IPS-18c (cell line): ENCODE measurements around the gene GTF2I.
"Not testable (repeated sequence)": the region's sequence is repeated elsewhere in the genome, so short reads cannot be mapped to it uniquely, and the experiment has no call there.

ENCODE experiments used
- H3K4me3 ChIP-seq: 2 replicates; pipeline ENCODE4 v1.7.0; 2013; ENCODE audit warnings: low read depth, mild to moderate bottlenecking, low read length, moderate library complexity; ENCODE audit not compliant: insufficient read depth
- H3K9me3 ChIP-seq: one replicate; pipeline ENCODE4 v1.6.1; 2013; ENCODE audit warnings: mild to moderate bottlenecking, low read length, moderate library complexity; ENCODE audit not compliant: control insufficient read depth, insufficient read depth

The GTF2I gene

GRCh38 chr7:74654811-74655210 lies 2.7 kb upstream of the GTF2I start:
- Histone ChIP-seq H3K9me3 (no peaks in the 10 kb centered on the region), H3K4me3 (no peak overlapping the region)

GRCh38 chr7:74655324-74655723 lies 2.2 kb upstream of the GTF2I start:
- H3K9me3 ChIP-seq, result no peaks in the 10 kb centered on the region
- no peak overlapping the region for H3K4me3 ChIP-seq

GRCh38 chr7:74655768-74656440 lies 1.6 kb upstream of the GTF2I start:
- Histone ChIP-seq H3K4me3 (peak overlapping the region; percentile 81), H3K9me3 (no peaks in the 10 kb centered on the region)

DNA sequence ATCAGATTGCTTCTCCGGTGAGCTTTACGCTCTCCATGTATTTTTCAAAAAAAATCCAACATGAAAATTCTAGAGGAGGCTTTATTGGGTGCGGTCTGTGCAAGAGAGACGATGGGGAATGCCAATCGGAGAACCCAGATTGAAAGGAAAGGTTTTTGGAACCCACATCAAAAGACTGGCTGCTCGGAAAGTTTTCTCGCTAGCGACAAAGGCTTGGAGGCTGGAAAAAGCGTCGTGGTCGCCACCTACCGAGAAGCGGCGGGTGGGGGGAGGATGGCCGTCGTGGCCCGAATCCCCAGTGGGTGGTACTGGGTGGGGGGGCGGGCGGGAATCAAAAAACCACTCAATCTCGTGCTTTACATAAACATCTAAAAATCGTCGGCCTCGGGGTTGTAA lies 1.1 kb upstream of the GTF2I start:
- Histone ChIP-seq H3K4me3 (peak overlapping the region; percentile 81), H3K9me3 (no peaks in the 10 kb centered on the region)

GRCh38 chr7:74656837-74657691 lies 454 bp upstream of the GTF2I start:
- H3K9me3 ChIP-seq, result no peaks in the 10 kb centered on the region
- peak overlapping the region; percentile 90 for H3K4me3 ChIP-seq

- peak overlapping the region; percentile 90 for H3K4me3 ChIP-seq
- H3K9me3 ChIP-seq, result no peaks in the 10 kb centered on the region
These were observed 873 bp downstream of the GTF2I start for GRCh38 chr7:74658178-74659004.

DNA sequence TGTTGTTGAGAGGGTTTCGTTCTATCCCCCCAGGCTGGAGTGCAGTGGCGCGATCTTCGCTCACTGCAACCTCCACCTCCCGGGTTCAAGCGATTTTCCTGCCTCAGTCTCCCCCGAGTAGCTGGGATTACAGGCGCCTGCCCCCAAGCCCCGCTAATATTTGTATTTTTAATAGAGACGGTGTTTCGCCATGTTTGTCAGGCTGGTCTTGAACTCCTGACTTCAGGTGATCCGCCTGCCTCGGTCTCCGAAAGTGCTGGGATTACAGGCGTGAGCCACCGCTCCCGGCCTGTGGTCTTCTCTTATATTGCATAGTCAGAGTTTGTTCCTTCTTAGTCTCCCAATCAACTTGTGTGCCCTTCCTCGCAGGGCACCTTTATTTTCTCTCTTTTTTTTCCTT lies 2.7 kb downstream of the GTF2I start:
- not testable (repeated sequence) for H3K4me3 ChIP-seq, H3K9me3 ChIP-seq

DNA sequence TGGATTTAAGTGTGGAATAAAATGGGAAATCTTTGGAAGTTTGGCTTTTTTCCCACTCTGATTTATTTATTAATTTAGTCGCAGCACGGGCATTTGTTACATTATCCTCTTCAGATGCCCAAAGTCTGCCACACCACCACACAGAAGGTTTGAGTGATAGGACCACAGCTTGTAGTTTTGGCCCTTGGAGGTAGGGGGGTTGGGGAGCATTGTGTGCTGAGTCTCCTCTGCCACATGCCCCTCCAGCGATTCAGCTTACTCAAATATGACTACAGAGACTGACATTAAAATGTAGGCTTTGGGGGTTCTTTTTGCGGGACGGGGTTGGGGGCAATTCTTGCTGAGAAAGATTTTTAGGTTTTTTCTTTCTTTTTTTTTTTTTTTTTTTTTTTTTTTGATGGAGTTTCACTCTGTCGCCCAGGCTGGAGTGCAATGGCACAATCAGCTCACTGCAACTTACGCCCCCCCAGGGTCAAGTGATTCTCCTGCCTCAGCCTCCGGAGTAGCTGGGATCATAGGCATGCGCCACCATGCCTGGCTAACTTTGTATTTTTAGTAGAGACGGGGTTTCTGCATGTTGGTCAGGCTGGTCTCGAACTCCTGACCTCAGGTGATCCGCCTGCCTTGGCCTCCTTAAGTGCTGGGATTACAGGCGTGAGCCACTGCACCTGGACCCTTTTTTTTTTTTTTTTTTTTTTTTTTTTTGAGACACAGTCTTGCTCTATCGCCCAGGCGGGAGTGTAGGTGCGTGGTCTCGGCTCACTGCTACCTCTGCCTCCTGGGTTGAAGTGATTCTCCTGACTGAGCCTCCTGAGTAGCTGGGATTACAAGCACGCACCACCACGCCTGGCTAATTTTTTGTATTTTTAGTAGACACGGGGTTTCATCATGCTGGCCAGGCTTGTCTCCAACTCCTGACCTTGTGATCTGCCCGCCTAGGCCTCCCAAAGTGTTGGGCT lies 4.6 kb downstream of the GTF2I start:
- H3K4me3 ChIP-seq, H3K9me3 ChIP-seq: not testable (repeated sequence)

DNA sequence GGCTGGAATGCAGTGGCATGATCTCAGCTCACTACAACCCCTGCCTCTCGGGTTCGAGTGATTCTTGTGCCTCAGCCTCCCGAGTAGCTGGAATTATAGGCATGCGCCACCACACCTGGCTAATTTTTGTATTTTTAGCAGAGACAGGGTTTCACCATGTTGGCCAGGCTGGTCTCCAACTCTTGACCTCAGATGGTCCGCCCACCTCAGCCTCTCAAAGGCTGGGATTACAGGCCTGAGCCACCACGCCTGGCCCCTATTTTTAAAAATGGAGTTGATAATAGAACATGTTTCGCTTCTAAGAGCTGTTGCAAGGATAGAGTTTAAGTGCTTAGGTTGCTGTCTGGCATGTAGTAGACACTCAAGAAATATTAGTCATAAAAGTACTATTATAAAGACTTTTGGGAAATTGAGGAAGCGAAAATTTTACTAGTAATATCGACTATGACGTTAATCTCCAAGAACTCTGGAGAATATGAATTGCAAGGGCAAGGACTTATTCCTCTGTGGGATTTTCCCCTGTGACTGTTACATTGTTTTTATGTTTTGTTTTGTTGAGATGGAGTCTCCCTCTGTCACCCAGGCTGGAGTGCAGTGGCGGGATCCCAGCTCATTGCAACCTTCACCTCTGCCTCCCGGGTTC lies 7.9 kb downstream of the GTF2I start:
- Histone ChIP-seq H3K4me3 (no peak overlapping the region), H3K9me3 (no peaks in the 10 kb centered on the region)

DNA sequence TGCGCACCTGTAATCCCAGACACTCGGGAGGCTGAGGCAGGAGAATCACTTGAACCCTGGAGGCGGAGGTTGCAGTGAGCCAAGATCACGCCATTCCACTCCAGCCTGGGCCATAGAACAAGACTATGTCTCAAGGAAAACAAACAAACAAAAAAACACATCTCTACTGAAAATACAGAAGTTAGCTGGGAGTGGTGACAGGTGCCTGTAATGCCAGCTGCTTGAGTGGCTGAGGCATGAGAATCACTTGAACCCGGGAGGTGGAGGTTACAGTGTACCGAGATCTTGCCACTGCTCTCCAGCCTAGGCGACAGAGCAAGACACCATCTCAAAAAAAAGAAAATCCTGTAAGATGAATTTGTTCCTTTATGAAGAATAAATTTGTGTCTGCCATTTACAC lies 9.5 kb downstream of the GTF2I start:
- H3K4me3 ChIP-seq, H3K9me3 ChIP-seq: not testable (repeated sequence)

DNA sequence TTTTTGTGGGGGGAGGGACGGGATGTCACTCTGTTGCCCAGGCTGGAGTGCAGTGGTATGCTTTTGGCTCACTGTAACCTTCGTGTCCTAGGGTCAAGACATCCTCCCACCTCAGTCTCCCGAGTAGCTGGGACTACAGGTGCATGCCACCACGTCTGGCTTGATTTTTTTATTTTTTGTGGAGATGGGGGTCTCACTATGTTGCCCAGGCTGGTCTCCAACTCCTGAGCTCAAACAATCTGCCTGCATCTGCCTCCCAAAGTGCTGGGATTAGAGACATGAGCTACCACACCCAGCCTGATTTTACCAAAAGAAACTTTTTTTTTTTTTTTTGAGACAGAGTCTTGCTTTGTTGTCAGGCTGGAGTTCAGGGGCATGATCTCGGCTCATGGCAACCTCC lies 10.0 kb downstream of the GTF2I start:
- not testable (repeated sequence) for H3K4me3 ChIP-seq, H3K9me3 ChIP-seq

- H3K9me3 ChIP-seq, result no peaks in the 10 kb centered on the region
- H3K4me3 ChIP-seq, result no peak overlapping the region
These were observed 14.1 kb downstream of the GTF2I start for GRCh38 chr7:74671602-74672001.

DNA sequence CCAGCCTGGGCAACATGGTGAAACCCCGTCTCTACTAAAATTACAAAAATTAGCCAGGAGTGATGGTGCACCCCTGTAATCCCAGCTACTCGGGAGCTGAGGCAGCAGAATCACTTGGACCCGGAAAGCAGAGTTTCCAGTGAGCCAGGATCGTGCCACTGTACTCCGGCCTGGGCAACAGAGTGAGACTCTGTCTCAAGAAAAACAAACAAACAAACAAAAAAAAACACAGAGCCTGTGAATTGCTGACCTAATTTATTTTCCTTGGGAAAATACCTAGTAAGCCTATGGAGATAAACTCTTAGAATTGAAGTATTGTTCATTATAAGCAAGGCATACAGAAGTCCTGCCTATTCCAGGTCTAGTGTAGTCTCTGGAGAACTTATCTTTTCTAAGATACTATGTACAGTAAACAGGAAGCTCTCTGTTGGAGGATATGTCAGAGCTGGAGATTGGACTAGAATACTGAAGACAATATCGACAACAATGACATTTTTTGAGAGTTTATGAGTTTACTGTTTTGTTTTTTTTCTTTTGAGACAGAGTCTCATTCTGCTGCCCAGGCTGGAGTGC lies 14.9 kb downstream of the GTF2I start:
- H3K4me3 ChIP-seq, result no peak overlapping the region

DNA sequence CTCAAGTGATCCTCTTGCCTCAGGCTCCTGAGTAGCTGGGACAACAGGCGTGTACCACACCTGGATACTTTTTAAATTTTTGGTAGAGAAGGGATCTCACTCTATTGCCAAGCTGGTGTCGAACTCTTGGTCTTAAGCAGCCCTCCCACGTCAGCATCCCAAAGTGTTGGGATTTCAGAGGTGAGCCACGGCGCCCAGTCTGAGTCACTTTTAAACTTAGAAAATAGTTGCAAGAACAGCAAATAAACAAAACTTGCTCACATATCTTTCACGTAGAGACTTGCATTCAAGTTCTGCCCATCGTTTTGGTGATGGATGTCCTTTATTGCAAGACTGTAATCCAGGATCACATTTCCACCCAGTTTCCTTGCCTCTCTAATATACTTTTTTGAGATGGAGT lies 16.6 kb downstream of the GTF2I start:
- no peak overlapping the region for H3K4me3 ChIP-seq

More for the DNA sequence above, 14.9 kb downstream of the GTF2I start:
- no peaks in the 10 kb centered on the region for H3K9me3 ChIP-seq

GRCh38 chr7:74682829-74683228 lies 25.3 kb downstream of the GTF2I start:
- no peaks in the 10 kb centered on the region for H3K9me3 ChIP-seq
- H3K4me3 ChIP-seq, result no peak overlapping the region

More for the DNA sequence above, 16.6 kb downstream of the GTF2I start:
- H3K9me3 ChIP-seq, result no peaks in the 10 kb centered on the region

DNA sequence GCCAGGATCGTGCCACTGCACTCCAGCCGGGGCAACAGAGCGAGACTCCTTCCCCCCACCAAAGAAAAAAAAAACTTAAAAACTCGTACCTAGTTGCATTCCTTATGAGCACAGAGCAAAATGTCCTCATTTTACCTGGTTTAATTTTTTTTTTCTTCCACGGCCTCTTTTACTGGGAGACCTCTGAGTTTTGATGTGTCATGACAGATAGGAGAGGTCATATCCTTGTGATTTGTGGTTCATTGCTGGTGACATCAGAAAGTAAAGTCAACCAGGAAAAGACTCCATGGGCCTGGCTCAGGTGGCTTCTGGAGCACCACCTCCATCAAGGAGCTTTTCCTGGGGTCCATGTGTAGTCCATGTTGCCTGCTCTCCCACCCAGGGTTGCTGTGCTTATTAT lies 26.3 kb downstream of the GTF2I start:
- no peaks in the 10 kb centered on the region for H3K9me3 ChIP-seq
- no peak overlapping the region for H3K4me3 ChIP-seq
